OCI-LY3 (cell line): ENCODE measurements around the gene MICALL2.

Experiments used
- H2AFZ ChIP-seq: fragments of 200-600, 300-600 bp; shearing (Covaris generic); 2 replicates; pipeline ENCODE4 v1.6.0; 2014; ENCODE audit warnings: antibody characterized with exemption, low read depth, low read length
- H3K27ac ChIP-seq: fragments of 200-600, 300-600 bp; sonication (generic); 2 replicates; pipeline ENCODE4 v1.5.1; 2014; ENCODE audit warnings: mild to moderate bottlenecking, low read length, moderate library complexity, mixed read lengths
- H3K27me3 ChIP-seq: fragments of 200-600, 300-600 bp; sonication (generic); 2 replicates; pipeline ENCODE4 v1.6.1; 2014; ENCODE audit warnings: low read depth, low read length, mixed read lengths
- H3K36me3 ChIP-seq: fragments of 200-600, 300-600 bp; sonication (generic); replicated peaks from 2 replicates; pipeline ENCODE3; 2014; ENCODE audit warnings: low read depth, low read length, mixed read lengths
- H3K4me1 ChIP-seq: fragments of 300-600, 200-600 bp; sonication (generic); 2 replicates; pipeline ENCODE4 v1.6.1; 2014; ENCODE audit warnings: low read length, mixed read lengths
- H3K4me2 ChIP-seq: fragments of 200-600, 300-600 bp; sonication (generic); 2 replicates; pipeline ENCODE4 v1.6.1; 2014; ENCODE audit warnings: low read length, mixed read lengths
- H3K4me3 ChIP-seq: fragments of 300-600, 200-600 bp; sonication (generic); 2 replicates; pipeline ENCODE4 v1.5.1; 2014; ENCODE audit warnings: antibody characterized with exemption, mild to moderate bottlenecking, low read length, moderate library complexity
- H3K79me2 ChIP-seq: fragments of 300-600, 200-600 bp; shearing (Covaris generic); 2 replicates; pipeline ENCODE4 v1.6.1; 2014; ENCODE audit warnings: mild to moderate bottlenecking, low read length, mixed read lengths
- H3K9ac ChIP-seq: fragments of 300-600, 200-600 bp; shearing (Covaris generic); 2 replicates; pipeline ENCODE4 v1.6.0; 2014; ENCODE audit warnings: mild to moderate bottlenecking, low read length, moderate library complexity
- H3K9me3 ChIP-seq: fragments of 200-600, 300-600 bp; shearing (Covaris generic); 2 replicates; pipeline ENCODE4 v1.6.1; 2014; ENCODE audit warnings: low read length, mixed read lengths; ENCODE audit not compliant: insufficient read depth
- H4K20me1 ChIP-seq: fragments of 200-600, 300-600 bp; sonication (generic); 2 replicates; pipeline ENCODE4 v1.6.1; 2016; ENCODE audit warnings: low read length, mixed read lengths; ENCODE audit not compliant: insufficient read depth
- EZH2phosphoT487 ChIP-seq: fragments of 200-600 bp; shearing (Covaris generic); IDR thresholded peaks from 2 replicates; pipeline ENCODE4 v1.6.1; 2018; ENCODE audit warnings: antibody characterized with exemption, mixed run types, low read depth
- TF ChIP-seq, protein P1 (sequence below): fragments of 200-600, 300-600 bp; sonication (generic); IDR thresholded peaks from 2 replicates; pipeline ENCODE4 v1.5.1; 2014; ENCODE audit warnings: antibody characterized with exemption, low read length, low read depth

Gene MICALL2

DNA sequence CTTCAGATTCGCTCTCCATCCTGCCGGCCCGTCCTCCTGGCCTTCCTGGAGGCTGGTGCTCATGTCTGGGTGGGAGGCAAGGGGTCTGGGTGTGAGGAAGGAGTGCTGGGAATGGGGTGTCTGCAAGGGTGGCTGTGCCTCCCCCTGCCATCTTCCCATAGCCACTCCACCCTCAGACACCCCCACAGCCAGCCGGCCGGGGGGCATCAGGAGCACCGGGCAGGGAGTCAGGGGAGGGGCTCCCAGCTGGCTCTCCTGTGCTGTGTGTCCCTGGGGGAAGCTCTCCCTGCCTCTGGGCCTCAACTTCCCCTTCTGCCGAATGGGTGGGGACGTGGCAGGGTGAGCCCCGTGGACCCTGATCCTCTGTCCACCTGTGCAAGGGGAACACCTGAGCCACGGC is 18.6 kb downstream of the MICALL2 start:
- TF ChIP-seq EZH2phosphoT487 = no peak
- TF ChIP-seq, protein P1, sequence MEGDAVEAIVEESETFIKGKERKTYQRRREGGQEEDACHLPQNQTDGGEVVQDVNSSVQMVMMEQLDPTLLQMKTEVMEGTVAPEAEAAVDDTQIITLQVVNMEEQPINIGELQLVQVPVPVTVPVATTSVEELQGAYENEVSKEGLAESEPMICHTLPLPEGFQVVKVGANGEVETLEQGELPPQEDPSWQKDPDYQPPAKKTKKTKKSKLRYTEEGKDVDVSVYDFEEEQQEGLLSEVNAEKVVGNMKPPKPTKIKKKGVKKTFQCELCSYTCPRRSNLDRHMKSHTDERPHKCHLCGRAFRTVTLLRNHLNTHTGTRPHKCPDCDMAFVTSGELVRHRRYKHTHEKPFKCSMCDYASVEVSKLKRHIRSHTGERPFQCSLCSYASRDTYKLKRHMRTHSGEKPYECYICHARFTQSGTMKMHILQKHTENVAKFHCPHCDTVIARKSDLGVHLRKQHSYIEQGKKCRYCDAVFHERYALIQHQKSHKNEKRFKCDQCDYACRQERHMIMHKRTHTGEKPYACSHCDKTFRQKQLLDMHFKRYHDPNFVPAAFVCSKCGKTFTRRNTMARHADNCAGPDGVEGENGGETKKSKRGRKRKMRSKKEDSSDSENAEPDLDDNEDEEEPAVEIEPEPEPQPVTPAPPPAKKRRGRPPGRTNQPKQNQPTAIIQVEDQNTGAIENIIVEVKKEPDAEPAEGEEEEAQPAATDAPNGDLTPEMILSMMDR = no peak
- Histone ChIP-seq H3K27me3 (no peaks in the 10 kb centered on the region), H3K27ac (no peak overlapping the region), H3K4me1 (no peaks in the 10 kb centered on the region), H2AFZ (no peak overlapping the region), H3K4me3 (no peak overlapping the region), H3K36me3 (no peaks in the 10 kb centered on the region), H4K20me1 (no peaks in the 10 kb centered on the region), H3K4me2 (no peak overlapping the region), H3K9me3 (no peaks in the 10 kb centered on the region), H3K79me2 (no peaks in the 10 kb centered on the region), H3K9ac (no peak overlapping the region)

DNA sequence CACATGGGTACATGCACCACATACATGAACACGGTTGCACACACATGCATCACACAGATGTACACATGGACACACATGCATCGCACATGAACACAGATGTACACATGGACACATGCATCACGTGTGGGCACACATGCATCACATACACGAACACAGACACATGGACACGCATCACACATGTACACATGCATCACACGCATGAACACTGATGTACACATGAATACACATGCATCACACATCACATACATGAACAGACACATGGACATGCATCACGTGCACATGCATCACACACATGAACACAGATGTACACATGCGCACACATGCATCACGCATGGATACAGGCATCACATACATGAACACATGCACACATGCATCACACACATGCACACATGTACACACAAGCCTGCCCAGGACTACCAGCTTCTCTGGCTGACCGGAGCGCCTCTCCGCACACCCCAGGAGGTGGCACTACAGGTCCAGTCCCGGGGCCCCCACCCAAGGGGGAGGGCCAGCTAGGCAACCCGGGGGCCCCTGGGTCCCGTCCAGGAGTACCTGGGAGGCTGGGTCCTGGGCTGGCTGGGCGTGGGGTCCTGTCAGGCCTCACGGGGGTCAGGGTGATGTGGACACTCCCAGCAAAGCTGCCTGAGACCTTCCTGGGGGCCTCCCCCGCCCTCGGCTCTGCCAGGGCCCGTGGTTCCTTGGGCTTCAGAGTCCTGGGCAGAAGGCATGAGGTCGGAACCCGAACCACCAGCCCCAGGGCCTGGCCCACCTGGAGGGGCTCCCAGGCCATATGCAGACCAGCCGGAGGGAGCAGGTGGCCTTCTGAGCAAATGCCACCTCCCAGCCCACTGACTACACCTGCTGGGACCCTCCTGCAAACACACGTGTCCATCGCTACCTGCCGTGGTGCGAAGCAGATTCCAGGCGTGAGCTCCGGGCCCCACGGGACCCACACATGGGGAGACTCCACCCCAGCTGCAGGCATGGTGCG is 19.6 kb downstream of the MICALL2 start:
- Histone ChIP-seq H3K9ac (no peak overlapping the region), H4K20me1 (no peaks in the 10 kb centered on the region), H3K4me3 (no peak overlapping the region), H3K79me2 (no peaks in the 10 kb centered on the region), H3K4me2 (no peak overlapping the region), H3K27ac (no peak overlapping the region), H3K27me3 (no peaks in the 10 kb centered on the region), H3K4me1 (no peaks in the 10 kb centered on the region), H3K9me3 (no peaks in the 10 kb centered on the region), H2AFZ (no peak overlapping the region), H3K36me3 (no peaks in the 10 kb centered on the region)
- TF ChIP-seq, protein P1 = no peak
- TF ChIP-seq EZH2phosphoT487 = no peak

DNA sequence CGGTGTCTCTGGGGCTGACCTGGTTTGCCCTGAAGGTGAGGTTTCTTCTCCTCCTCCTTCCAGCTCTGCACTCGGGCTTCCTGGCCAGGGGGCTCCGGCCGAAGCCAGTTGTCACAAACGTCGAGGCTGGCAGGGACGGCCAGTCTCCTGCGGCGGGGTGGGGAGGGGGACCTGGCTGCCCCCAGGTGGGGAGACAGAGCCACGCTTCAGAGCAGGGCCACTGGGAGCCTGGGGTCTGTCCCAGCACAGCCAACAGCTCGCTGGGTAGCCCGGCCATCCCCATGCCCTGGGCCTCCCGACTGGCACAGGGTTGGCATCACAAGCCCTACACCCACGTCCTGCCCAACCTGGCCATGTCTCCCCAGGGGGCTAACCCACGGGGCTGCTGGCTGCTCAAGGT is 20.4 kb downstream of the MICALL2 start:
- no peaks in the 10 kb centered on the region for H3K9me3 ChIP-seq
- no peak overlapping the region for H2AFZ ChIP-seq
- H3K36me3 ChIP-seq = no peaks in the 10 kb centered on the region
- H4K20me1 ChIP-seq = no peaks in the 10 kb centered on the region
- H3K79me2 ChIP-seq = no peaks in the 10 kb centered on the region
- no peak overlapping the region for H3K27ac ChIP-seq
- no peak overlapping the region for H3K9ac ChIP-seq
- no peaks in the 10 kb centered on the region for H3K4me1 ChIP-seq
- H3K4me2 ChIP-seq = no peak overlapping the region
- H3K27me3 ChIP-seq = no peaks in the 10 kb centered on the region
- no peak overlapping the region for H3K4me3 ChIP-seq
- no peak for TF ChIP-seq EZH2phosphoT487
- TF ChIP-seq, protein P1 = no peak

DNA sequence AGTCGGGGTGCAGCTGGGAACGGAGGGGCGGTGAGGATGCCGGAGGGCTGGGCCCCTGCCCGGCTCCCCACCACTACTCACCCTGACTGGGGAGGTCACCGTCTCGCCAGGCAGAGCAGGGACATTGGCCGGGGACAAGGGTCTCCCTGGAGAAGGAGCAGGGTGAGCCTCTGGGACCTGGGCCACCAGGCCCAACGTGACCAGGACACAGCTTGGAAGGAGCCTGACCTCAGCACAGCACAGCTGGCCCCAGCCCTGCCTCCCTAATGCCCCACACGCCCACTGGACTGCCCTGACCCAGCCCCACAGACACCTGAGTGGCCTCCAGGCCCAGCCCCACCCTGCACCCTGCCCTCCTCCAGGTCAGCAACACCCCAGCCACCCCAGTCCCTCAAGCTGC is 21.1 kb downstream of the MICALL2 start:
- H3K79me2 ChIP-seq = no peaks in the 10 kb centered on the region
- no peaks in the 10 kb centered on the region for H3K27me3 ChIP-seq
- no peaks in the 10 kb centered on the region for H3K36me3 ChIP-seq
- no peaks in the 10 kb centered on the region for H3K9me3 ChIP-seq
- no peak overlapping the region for H3K9ac ChIP-seq
- no peaks in the 10 kb centered on the region for H4K20me1 ChIP-seq
- no peak overlapping the region for H3K4me3 ChIP-seq
- H3K4me2 ChIP-seq = no peak overlapping the region
- no peak overlapping the region for H2AFZ ChIP-seq
- H3K27ac ChIP-seq = no peak overlapping the region
- TF ChIP-seq, protein P1 = no peak
- TF ChIP-seq EZH2phosphoT487 = no peak
- H3K4me1 ChIP-seq = no peaks in the 10 kb centered on the region
